ENCODE data around the gene AFF2.
"Not testable (repeated sequence)": the region's sequence is repeated elsewhere in the genome, so short reads cannot be mapped to it uniquely, and the experiment has no call there.

AFF2 gene

DNA sequence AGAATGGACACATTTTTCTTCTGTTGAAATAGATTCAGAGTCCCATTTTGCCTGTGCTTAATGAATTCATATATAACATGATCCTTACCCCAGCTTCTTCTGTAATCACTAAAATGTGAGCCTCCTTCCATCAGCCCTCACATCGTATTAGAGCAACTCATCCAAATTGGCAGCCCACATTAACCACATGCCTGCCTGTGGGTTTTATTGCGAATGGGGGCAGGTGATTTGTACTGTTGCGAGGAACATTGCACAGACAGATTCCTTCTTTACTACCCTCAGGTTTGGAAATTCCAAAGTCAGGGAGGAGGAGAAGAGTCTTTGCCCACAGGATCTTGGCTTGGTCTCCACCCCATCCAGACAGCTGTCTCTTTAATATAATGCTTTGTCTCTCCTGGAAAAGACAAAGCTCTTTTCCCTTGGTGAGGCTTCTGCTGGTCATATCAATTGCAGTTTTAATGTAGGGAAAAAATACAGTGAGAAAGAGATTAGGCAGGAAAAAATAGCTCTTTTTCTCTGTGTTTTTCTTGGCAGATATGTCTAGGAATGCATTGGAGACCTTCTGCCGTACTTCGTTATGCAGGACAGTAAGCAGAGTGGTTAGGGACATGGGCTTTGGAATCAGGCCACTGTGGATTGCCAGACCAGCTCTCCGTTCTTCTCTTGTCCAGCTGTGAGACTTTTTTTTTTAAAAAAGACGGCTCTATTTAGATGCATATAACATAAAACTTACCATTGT, 371.2 kb downstream of the AFF2 start:
- no peak for DNase-seq

DNA sequence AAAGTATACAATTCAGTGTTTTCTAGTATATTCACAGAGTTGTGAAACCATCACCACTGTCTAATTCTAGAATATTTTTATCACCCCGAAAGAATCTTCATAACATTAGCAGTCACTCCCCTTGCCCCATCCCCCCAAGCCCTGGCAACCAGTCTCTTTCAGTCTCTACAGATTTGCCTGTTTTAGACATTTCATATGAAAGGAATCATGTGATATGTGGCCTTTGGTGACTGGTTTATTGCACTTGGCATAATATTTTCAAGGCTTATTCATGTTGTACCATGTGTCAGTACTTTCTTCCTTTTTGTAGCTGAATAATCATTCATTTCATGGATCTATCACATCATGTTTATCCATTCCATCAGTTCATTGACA, 371.7 kb downstream of the AFF2 start:
- no peak for DNase-seq

GRCh38 chrX:148872881-148873280, 372.5 kb downstream of the AFF2 start:
- no peak for DNase-seq

DNA sequence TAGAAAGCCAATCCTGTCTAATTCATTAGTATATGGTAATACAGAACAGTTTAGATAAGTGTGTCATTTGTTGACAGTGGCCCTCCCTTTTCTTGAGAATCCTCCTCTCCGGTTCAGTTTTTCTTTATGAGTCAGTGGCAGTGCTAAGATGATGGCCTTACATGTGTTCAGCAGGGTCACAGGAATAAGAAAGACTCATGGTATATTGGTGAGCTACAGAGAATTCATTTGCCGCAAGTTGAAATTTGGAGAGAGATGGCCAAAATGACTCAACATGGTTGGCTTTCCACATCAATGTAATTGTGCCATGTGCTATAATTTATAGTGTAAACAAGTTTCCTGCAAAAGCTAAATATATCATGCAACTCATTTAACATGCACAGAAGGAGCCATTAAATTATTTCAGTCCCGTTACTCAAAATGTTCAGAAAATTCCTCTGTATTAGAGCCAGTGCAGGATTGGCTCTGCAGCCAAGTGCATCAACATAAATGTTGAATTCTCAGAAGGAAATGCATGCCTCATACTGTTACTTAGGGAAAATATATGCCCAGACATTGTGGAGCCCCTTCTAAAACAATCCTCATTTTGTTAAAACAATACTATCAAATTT, 374.3 kb downstream of the AFF2 start:
- DNase-seq: no peak

DNA sequence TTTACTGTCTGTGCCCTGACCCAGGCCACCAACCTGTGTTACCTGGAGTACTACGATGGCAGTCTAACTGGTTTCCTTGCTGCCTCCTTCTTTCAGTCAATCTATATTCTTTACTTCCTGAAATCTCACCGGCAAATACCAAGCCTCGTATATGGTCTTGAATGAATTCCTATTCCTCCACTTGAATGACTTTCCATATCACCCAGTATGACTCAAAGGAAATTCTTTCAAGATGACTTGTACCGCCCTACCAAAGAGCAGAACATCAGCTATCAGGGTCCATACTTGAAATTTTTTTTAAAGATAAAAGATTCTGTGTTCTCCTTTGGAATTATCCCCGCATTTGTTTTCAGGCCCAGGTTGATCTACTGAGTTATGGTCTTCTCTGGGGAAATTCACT, 378.0 kb downstream of the AFF2 start:
- no peak for DNase-seq

GRCh38 chrX:148885203-148885602, 384.8 kb downstream of the AFF2 start:
- DNase-seq: no peak

- DNase-seq: no peak
These were observed 393.0 kb downstream of the AFF2 start for GRCh38 chrX:148893395-148893794.

- DNase-seq: no peak
These were observed 402.2 kb downstream of the AFF2 start for GRCh38 chrX:148902581-148902980.

GRCh38 chrX:148903176-148903575, 402.8 kb downstream of the AFF2 start:
- DNase-seq: no peak

- no peak for DNase-seq
These were observed 404.1 kb downstream of the AFF2 start for GRCh38 chrX:148904421-148905111.

DNA sequence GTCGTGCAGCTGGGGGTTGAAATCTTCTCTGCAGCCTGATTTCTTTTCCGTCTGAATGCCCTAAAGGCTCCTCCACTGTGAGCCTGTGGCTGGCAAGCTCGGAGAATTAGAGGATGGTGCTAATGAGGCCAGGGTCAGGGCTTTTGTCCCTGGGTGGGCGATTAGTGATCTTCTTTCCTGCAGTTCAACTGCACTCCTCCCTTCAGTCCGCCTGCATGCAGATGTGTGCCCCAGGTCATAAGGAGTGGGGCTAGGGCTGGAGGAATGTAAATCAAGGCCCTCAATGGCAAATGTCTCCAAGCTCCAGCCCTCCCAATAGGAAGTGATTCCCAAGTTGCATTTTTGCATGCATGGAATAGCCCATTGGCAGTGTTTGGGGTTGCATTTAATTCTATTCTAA, 405.0 kb downstream of the AFF2 start:
- no peak for DNase-seq

DNA sequence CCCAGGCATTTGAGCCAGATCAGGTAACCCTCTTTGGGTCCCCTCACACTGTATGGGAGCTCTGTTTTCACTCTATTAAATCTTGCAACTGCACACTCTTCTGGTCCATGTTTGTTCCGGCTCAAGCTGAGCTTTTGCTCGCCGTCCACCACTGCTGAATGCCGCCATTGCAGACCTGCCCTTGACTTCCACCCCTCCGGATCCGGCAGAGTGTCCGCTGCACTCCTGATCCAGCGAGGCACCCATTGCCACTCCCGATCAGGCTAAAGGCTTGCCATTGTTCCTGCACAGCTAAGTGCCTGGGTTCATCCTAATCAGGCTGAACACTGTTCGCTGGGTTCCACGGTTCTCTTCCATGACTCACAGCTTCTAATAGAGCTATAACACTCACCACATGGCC, 406.2 kb downstream of the AFF2 start:
- not testable (repeated sequence) for DNase-seq

DNA sequence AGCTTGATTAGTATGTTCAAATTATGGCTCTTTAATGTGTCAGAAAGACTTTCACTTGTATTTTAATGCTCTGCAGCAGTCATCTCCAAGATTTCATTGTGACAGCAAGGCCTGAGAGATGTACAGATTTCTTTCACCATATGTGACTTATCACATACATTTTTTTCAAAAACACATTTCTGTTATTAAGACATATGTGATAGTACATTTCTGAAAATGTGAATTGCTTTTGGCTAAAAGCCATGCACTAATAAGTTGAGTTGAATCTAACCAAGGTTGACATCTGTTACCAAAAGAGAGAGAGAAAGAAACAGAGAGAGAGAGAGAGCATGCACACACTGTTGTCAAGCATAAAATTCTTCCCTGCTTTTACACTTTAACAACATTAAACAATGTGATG, 409.3 kb downstream of the AFF2 start:
- no peak for DNase-seq

DNA sequence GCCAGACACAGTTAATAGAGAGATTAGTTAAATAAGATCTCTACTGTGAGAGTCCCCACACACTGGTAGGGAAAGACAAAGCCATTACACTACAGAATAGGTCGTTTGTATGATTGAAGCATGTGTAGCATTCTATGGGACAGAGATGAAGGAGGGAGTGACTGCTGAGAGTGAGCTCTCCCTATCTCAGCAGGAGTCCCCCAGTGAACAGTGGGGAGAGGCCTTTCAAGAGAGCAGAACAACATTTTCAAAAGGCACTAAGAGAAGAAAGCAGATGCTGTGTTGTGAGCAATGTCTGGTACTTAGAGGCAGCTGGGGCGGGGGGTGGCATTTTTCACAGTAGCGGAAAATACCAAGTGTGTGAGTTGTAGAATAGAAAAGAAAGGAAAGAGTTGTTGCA, 413.6 kb downstream of the AFF2 start:
- DNase-seq: no peak

DNA sequence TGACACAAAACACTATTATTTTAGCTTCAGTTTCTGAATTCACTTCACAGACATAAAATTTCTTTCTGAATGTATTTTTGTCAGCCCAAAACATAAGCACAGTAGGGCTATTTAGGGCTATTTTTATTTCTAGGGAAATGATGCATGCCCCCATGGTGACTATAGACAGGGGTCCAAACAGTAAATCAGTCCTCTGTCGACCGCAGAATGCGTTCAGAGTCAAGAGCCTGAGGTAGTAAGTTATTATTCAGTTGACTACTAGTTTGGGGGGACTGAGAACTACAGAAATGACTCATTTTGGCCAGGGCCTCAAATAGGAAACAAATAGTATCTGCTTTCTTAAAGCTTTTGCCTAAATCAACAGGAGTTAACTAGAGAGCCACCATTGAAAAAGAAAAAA, 414.4 kb downstream of the AFF2 start:
- DNase-seq: no peak

GRCh38 chrX:148915474-148915873, 415.1 kb downstream of the AFF2 start:
- DNase-seq: no peak

- no peak for DNase-seq
These were observed 417.0 kb downstream of the AFF2 start for GRCh38 chrX:148917441-148917840.

DNA sequence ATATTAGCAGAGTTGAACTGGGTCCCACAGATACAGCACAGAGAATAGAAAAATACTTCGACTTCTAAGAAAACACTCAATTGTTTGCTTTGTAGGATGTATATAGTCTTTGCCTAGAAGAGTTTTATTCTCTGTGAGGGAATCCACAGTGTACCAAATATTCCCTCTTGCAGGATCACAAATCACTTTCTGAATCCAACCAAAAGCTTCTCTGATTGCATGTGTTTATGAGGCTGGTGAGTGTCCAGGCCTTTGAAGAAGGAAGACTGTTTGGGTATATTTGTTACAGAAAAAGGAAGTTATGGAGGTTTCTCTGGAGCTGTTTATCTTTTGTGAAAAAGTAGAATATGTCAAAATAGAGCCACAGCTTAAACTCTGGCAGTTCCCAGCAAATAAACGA, 423.2 kb downstream of the AFF2 start:
- DNase-seq: no peak

DNA sequence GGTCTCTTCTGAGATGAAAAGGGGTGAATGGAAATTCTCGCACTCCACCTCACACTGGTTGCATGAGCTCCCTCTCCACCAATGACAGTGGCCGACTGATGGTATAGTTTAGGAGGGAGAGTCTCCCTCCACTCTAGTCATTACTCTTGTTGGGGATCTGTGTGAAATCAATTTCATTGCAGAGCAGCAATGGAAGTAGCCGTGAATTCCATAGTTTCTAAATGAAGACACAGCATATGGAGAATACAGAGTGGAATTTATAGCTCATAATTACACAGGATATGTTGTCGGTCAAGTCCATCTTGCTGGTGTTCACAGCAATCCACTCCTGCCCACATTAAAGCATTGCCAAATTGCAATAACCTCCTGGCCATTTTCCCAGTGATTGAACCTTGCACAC, 426.0 kb downstream of the AFF2 start:
- no peak for DNase-seq

DNA sequence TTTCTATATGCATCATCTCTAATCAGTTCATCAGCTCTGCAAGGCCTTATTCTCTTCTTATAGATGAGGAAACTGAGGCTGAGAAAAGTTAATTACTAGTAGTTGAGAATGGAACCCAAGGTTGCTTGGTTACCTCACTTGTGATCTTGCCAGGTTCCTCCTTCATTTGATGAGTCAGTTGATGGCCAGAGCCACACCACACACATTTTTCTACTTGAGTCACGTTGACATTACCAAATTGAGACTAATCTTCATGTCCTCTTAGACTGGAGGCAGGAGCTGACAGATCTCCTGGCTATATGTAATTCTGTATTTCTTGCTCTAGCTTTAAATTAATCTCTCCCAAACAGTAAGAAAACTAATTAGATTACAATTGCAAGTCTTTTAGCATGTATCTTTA, 428.4 kb downstream of the AFF2 start:
- DNase-seq: no peak

- DNase-seq: no peak
These were observed 429.3 kb downstream of the AFF2 start for GRCh38 chrX:148929686-148930085.

GRCh38 chrX:148930206-148930729, 429.9 kb downstream of the AFF2 start:
- no peak for DNase-seq

DNA sequence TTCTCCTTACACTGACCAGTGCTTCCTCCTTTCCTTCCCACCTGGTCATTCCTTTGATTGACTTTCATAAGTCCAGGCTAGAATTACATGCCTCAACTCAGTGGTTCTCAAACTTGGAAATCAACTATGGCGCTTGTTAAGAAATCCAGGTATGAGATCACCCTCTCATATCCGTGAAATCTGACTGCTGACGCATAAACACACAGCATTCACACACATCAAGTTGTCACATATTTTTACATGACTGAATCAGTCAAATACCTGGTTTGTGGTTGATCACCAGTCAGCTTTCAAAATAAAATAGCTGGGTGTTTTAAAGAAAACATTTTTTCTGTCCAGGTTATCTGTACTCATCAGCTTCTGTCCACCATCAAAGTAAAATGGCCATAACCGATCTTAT, 433.5 kb downstream of the AFF2 start:
- no peak for DNase-seq

GRCh38 chrX:148938348-148938747, 437.9 kb downstream of the AFF2 start:
- no peak for DNase-seq
